ENCODE data around the gene OBP2B. TPM values are rescaled to one million over a fixed set of nuclear protein-coding genes. Genes with fewer than 3 reads are reported as not detected.

The OBP2B gene
- total RNA-seq, 1 donor from 2014 or later: not detected

DNA sequence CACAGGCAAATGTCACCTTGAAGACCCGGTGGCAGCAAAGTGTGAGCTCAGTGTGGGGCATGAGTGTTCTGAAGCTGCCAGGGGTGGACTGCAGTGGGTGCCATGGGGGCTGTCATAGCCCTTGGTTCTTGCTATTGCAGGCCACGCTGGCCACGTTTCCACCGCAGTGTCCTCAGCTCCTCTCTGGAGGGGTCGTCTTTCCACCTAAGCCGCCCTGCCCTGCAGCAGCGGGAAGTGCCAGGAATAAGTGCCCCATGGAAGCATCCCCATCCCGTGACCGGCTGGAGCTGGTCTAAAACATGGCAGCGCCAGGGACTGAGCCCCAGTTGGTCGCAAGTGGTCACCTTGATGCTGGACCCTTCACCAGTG lies 6.9 kb downstream of the OBP2B start:
- no peak overlapping the region for H3K4me3 ChIP-seq (ENCODE audit: low read length in 3 of 3)
- H3K9ac ChIP-seq (ENCODE audit: low read depth in 1 of 3, low read length in 3 of 3): no peak overlapping the region
- H3K9me3 ChIP-seq (ENCODE audit: control insufficient read depth in 3 of 3, low read length in 3 of 3): no peaks in the 10 kb centered on the region
- no peaks in the 10 kb centered on the region for H3K36me3 ChIP-seq (ENCODE audit: control insufficient read depth in 3 of 3, insufficient read depth in 3 of 3, low read length in 3 of 3)
- H3K27me3 ChIP-seq (ENCODE audit: control insufficient read depth in 3 of 3, insufficient read depth in 3 of 3, low read length in 3 of 3): peaks cover 27 to 40% (median 35%) of the 10 kb centered on the region in 3 donors
- H3K4me1 ChIP-seq (ENCODE audit: control insufficient read depth in 3 of 3, insufficient read depth in 3 of 3, low read length in 3 of 3): no peaks in the 10 kb centered on the region
- H3K27ac ChIP-seq (ENCODE audit: low read depth, low read length): no peak overlapping the region

DNA sequence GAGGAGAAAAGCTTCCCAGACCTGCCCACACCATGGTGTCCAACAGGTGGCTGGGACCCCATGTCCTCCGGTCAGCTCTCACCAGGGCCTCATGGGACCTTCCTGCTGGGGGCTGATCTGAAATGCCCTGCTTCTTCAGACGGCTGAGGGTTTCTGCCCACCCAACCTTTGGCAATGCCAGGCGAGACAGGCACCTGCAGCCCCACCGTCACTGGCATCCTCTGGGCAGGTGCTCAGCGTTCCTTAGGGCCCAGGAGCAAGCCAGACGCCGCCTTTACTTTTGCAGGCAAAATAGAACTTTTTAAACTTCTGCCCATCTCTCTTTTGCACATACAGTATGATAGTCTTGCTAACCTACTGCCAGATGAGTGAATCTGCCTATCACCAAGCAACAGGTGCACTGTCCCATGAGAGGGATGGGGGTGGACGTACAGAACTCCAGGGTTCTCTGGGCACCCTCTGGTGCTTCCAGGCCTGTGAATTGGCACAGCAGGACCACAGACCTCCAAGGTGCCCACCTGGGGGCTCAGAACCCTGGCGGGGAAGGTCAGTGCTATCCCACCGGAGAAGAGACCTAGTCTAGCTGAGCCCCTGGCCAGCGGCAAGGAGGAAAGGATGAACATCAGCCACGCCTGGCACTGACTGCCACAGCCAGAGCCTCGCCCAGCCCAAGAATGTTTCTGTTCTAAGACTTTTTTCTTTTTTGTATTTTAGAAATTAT lies 7.5 kb downstream of the OBP2B start:
- no peaks in the 10 kb centered on the region for H3K9me3 ChIP-seq (ENCODE audit: control insufficient read depth in 3 of 3, low read length in 3 of 3)
- H3K9ac ChIP-seq (ENCODE audit: low read depth in 1 of 3, low read length in 3 of 3): no peak overlapping the region
- no peaks in the 10 kb centered on the region for H3K4me1 ChIP-seq (ENCODE audit: control insufficient read depth in 3 of 3, insufficient read depth in 3 of 3, low read length in 3 of 3)
- no peaks in the 10 kb centered on the region for H3K36me3 ChIP-seq (ENCODE audit: control insufficient read depth in 3 of 3, insufficient read depth in 3 of 3, low read length in 3 of 3)
- H3K27me3 ChIP-seq (ENCODE audit: control insufficient read depth in 3 of 3, insufficient read depth in 3 of 3, low read length in 3 of 3): peaks cover 24 to 35% (median 34%) of the 10 kb centered on the region in 3 donors
- H3K27ac ChIP-seq (ENCODE audit: low read depth, low read length): no peak overlapping the region
- no peak overlapping the region for H3K4me3 ChIP-seq (ENCODE audit: low read length in 3 of 3)

GRCh38 chr9:133200631-133201030 lies 8.4 kb downstream of the OBP2B start:
- H3K27ac ChIP-seq (ENCODE audit: low read depth, low read length): no peak overlapping the region
- H3K9ac ChIP-seq (ENCODE audit: low read depth in 1 of 3, low read length in 3 of 3): no peak overlapping the region
- H3K9me3 ChIP-seq (ENCODE audit: control insufficient read depth in 3 of 3, low read length in 3 of 3): no peaks in the 10 kb centered on the region
- H3K4me3 ChIP-seq (ENCODE audit: low read length in 3 of 3): no peak overlapping the region
- H3K27me3 ChIP-seq (ENCODE audit: control insufficient read depth in 3 of 3, insufficient read depth in 3 of 3, low read length in 3 of 3): peaks cover 19 to 35% (median 32%) of the 10 kb centered on the region in 3 donors
- H3K4me1 ChIP-seq (ENCODE audit: control insufficient read depth in 3 of 3, insufficient read depth in 3 of 3, low read length in 3 of 3): no peaks in the 10 kb centered on the region
- H3K36me3 ChIP-seq (ENCODE audit: control insufficient read depth in 3 of 3, insufficient read depth in 3 of 3, low read length in 3 of 3): no peaks in the 10 kb centered on the region

- H3K4me1 ChIP-seq (ENCODE audit: control insufficient read depth in 3 of 3, insufficient read depth in 3 of 3, low read length in 3 of 3): no peaks in the 10 kb centered on the region
- no peaks in the 10 kb centered on the region for H3K36me3 ChIP-seq (ENCODE audit: control insufficient read depth in 3 of 3, insufficient read depth in 3 of 3, low read length in 3 of 3)
- H3K9me3 ChIP-seq (ENCODE audit: control insufficient read depth in 3 of 3, low read length in 3 of 3): peaks cover 0 to 4% (median 3%) of the 10 kb centered on the region in 3 donors
- H3K27ac ChIP-seq (ENCODE audit: low read depth, low read length): no peak overlapping the region
- peak overlapping the region in 1 of 3 donors; percentile 27 for H3K9ac ChIP-seq (ENCODE audit: low read depth in 1 of 3, low read length in 3 of 3)
- H3K27me3 ChIP-seq (ENCODE audit: control insufficient read depth in 3 of 3, insufficient read depth in 3 of 3, low read length in 3 of 3): peaks cover 19 to 35% (median 30%) of the 10 kb centered on the region in 3 donors
- H3K4me3 ChIP-seq (ENCODE audit: low read length in 3 of 3): peak overlapping the region; percentile 25 to 52 (median 49)
Measured at GRCh38 chr9:133199648-133200321, 9.3 kb downstream of the OBP2B start.

DNA sequence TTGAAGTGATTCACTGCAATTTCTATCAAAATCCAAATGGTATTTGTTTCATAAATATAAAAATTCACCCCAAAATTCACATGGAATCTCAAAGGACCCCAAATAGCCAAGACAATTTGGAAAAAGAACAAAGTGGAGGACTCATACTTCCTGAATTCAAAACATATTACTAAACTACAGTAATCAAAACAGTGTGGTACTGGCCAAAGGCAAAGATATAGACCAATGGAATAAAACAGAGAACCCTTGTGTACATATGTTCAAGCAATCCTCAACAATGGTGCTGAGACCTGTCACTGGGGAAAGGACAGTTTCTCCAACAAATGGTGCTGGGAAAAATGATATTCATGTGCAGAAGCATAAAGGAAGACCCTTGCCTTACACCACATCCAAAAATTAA lies 14.0 kb downstream of the OBP2B start:
- Histone ChIP-seq H3K9me3 (ENCODE audit: control insufficient read depth in 3 of 3, low read length in 3 of 3) (peaks cover 0 to 4% (median 3%) of the 10 kb centered on the region in 3 donors), H3K27me3 (ENCODE audit: control insufficient read depth in 3 of 3, insufficient read depth in 3 of 3, low read length in 3 of 3) (peaks cover 7 to 15% (median 8%) of the 10 kb centered on the region in 3 donors)

DNA sequence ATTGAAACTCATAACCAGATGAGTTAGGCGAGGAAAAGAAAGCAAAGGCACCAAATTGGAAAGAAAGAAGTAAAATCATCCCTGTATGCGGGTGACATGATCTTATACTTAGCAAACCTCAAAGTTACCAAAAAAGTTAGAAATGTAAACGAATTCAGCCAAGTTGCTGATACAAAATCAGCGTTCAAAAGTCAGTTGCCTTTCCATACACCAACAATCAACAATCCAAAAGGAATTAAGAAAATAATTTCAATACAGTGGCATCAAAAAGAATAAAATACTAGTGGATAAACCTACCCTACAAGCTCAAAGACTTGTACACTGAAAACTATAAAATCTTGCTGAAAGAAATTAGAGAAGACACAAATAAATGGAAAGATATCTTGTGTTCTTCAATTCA lies 14.5 kb downstream of the OBP2B start:
- Histone ChIP-seq H3K36me3 (ENCODE audit: control insufficient read depth in 3 of 3, insufficient read depth in 3 of 3, low read length in 3 of 3) (no peaks in the 10 kb centered on the region), H3K9me3 (ENCODE audit: control insufficient read depth in 3 of 3, low read length in 3 of 3) (peaks cover 0 to 4% (median 3%) of the 10 kb centered on the region in 3 donors), H3K27ac (ENCODE audit: low read depth, low read length) (no peak overlapping the region), H3K4me3 (ENCODE audit: low read length in 3 of 3) (no peak overlapping the region), H3K9ac (ENCODE audit: low read depth in 1 of 3, low read length in 3 of 3) (no peak overlapping the region), H3K27me3 (ENCODE audit: control insufficient read depth in 3 of 3, insufficient read depth in 3 of 3, low read length in 3 of 3) (peaks cover 6 to 12% (median 7%) of the 10 kb centered on the region in 3 donors), H3K4me1 (ENCODE audit: control insufficient read depth in 3 of 3, insufficient read depth in 3 of 3, low read length in 3 of 3) (no peaks in the 10 kb centered on the region)

More for the DNA sequence above, 14.0 kb downstream of the OBP2B start:
- H3K4me1 ChIP-seq (ENCODE audit: control insufficient read depth in 3 of 3, insufficient read depth in 3 of 3, low read length in 3 of 3): no peaks in the 10 kb centered on the region
- no peak overlapping the region for H3K9ac ChIP-seq (ENCODE audit: low read depth in 1 of 3, low read length in 3 of 3)
- no peaks in the 10 kb centered on the region for H3K36me3 ChIP-seq (ENCODE audit: control insufficient read depth in 3 of 3, insufficient read depth in 3 of 3, low read length in 3 of 3)
- no peak overlapping the region for H3K27ac ChIP-seq (ENCODE audit: low read depth, low read length)
- no peak overlapping the region for H3K4me3 ChIP-seq (ENCODE audit: low read length in 3 of 3)

DNA sequence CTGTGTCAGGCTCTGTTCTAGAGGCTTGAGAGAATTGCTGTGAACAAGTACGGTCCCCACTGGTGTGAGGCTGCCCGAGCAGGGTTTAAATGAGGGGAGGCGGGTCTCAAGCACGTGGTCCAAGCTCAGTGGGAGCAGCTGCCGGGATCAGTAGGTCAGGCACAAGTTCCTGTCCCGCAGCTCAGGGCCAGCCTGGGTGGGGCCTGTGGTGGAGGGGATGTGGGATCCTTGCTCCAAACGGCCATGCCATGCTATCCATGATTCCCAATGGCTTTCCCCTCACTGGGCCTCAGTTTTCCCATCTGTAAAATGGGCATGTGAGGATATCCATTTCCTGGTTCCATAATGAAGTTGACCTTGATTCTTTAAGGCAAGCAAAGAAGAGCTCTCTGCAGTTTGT lies 17.1 kb downstream of the OBP2B start:
- Histone ChIP-seq H3K4me1 (ENCODE audit: control insufficient read depth in 3 of 3, insufficient read depth in 3 of 3, low read length in 3 of 3) (no peaks in the 10 kb centered on the region), H3K9me3 (ENCODE audit: control insufficient read depth in 3 of 3, low read length in 3 of 3) (peaks cover 0 to 4% (median 3%) of the 10 kb centered on the region in 3 donors), H3K27ac (ENCODE audit: low read depth, low read length) (no peak overlapping the region), H3K36me3 (ENCODE audit: control insufficient read depth in 3 of 3, insufficient read depth in 3 of 3, low read length in 3 of 3) (no peaks in the 10 kb centered on the region), H3K27me3 (ENCODE audit: control insufficient read depth in 3 of 3, insufficient read depth in 3 of 3, low read length in 3 of 3) (peaks cover 18 to 33% (median 20%) of the 10 kb centered on the region in 3 donors), H3K4me3 (ENCODE audit: low read length in 3 of 3) (no peak overlapping the region), H3K9ac (ENCODE audit: low read depth in 1 of 3, low read length in 3 of 3) (no peak overlapping the region)

GRCh38 chr9:133189826-133190225 lies 19.2 kb downstream of the OBP2B start:
- peaks cover 21 to 37% (median 22%) of the 10 kb centered on the region in 3 donors for H3K27me3 ChIP-seq (ENCODE audit: control insufficient read depth in 3 of 3, insufficient read depth in 3 of 3, low read length in 3 of 3)
- no peak overlapping the region for H3K4me3 ChIP-seq (ENCODE audit: low read length in 3 of 3)
- no peak overlapping the region for H3K9ac ChIP-seq (ENCODE audit: low read depth in 1 of 3, low read length in 3 of 3)
- H3K36me3 ChIP-seq (ENCODE audit: control insufficient read depth in 3 of 3, insufficient read depth in 3 of 3, low read length in 3 of 3): no peaks in the 10 kb centered on the region
- no peak overlapping the region for H3K27ac ChIP-seq (ENCODE audit: low read depth, low read length)
- peaks cover 0 to under 1% (median 0%) of the 10 kb centered on the region in 3 donors for H3K9me3 ChIP-seq (ENCODE audit: control insufficient read depth in 3 of 3, low read length in 3 of 3)
- peaks cover 0 to 6% (median 2%) of the 10 kb centered on the region in 3 donors for H3K4me1 ChIP-seq (ENCODE audit: control insufficient read depth in 3 of 3, insufficient read depth in 3 of 3, low read length in 3 of 3)

DNA sequence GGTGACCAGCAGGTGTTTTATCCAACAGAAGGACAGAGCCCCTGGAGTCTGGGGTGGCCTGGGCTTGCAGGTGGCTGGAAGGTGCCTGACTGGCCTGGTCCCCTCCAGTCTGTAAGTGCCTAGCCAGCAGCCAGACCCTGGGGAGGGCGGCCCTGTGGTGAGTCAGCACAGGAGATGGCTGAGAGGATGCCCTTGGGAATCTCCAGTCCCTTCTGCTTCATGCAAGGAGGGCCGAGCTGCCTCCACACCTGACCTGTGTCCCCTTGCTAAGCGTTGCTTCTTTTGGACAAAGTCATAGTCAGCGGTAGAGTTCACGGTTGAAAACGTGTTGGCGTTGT lies 20.2 kb downstream of the OBP2B start:
- Histone ChIP-seq H3K9ac (ENCODE audit: low read depth in 1 of 3, low read length in 3 of 3) (no peak overlapping the region), H3K9me3 (ENCODE audit: control insufficient read depth in 3 of 3, low read length in 3 of 3) (no peaks in the 10 kb centered on the region), H3K4me1 (ENCODE audit: control insufficient read depth in 3 of 3, insufficient read depth in 3 of 3, low read length in 3 of 3) (peaks cover 0 to 6% (median 2%) of the 10 kb centered on the region in 3 donors), H3K27me3 (ENCODE audit: control insufficient read depth in 3 of 3, insufficient read depth in 3 of 3, low read length in 3 of 3) (peaks cover 21 to 37% (median 22%) of the 10 kb centered on the region in 3 donors), H3K36me3 (ENCODE audit: control insufficient read depth in 3 of 3, insufficient read depth in 3 of 3, low read length in 3 of 3) (no peaks in the 10 kb centered on the region), H3K27ac (ENCODE audit: low read depth, low read length) (no peak overlapping the region), H3K4me3 (ENCODE audit: low read length in 3 of 3) (no peak overlapping the region)

Measured in skeletal muscle tissue (tissue), 4 donors.